ENCODE results near the gene RAPGEFL1.
"Not testable (repeated sequence)": the region's sequence is repeated elsewhere in the genome, so short reads cannot be mapped to it uniquely, and the experiment has no call there.

Gene RAPGEFL1

GRCh38 chr17:40218006-40218739 lies 40.9 kb downstream of the RAPGEFL1 start:
- DNase-seq, result no peak

GRCh38 chr17:40218740-40219593 lies 41.7 kb downstream of the RAPGEFL1 start, which contains the start of gene WIPF2:
TSS of gene WIPF2 (plus strand) at chr17:40219304. CDS start at chr17:40256460, 37,156 bp downstream.
- peak; percentile 89 for DNase-seq

- DNase-seq, result peak; percentile 88
Observed at GRCh38 chr17:40219594-40220338, 42.5 kb downstream of the RAPGEFL1 start.

- no peak for DNase-seq
Observed at GRCh38 chr17:40224718-40225550, 47.7 kb downstream of the RAPGEFL1 start.

- not testable (repeated sequence) for DNase-seq
Observed at GRCh38 chr17:40229146-40229545, 51.9 kb downstream of the RAPGEFL1 start.

DNA sequence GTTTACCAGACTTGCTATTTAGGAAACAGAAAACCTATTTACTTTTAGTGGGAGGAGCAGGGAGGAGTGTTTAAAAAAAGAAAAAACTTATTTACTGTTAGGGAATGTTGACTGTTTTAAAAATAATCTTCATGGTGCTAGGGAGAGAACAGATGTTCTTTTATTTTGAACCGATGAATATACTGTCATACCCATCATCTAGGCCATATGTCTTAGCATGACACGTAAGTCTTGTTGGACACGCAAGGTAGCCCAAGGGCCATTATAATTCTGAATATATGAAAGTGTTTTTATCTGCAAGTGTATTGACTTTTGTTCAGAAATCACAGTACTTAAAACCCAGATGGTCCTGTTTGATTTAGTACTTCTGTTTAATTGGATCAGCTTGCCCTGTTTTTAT lies 53.4 kb downstream of the RAPGEFL1 start:
- no peak for DNase-seq

DNA sequence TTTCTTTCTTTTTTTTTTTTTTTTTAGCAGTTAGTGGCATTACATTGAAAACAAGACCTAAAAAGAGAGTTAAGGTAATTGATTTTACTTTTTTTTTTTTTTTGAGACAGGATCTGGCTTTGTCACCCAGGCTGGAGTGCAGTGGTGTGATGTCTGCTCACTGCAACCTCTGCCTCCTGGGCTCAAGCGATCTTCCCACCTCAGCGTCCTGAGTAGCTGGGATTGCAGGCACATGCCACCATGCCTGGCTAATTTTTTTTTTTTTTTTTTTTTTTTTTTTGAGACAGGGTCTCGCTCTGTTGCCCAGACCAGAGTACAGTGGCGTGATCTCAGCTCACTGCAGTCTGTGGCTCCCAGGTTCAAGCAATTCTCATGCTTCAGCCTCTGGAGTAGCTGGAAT lies 54.7 kb downstream of the RAPGEFL1 start:
- DNase-seq, result not testable (repeated sequence)

DNA sequence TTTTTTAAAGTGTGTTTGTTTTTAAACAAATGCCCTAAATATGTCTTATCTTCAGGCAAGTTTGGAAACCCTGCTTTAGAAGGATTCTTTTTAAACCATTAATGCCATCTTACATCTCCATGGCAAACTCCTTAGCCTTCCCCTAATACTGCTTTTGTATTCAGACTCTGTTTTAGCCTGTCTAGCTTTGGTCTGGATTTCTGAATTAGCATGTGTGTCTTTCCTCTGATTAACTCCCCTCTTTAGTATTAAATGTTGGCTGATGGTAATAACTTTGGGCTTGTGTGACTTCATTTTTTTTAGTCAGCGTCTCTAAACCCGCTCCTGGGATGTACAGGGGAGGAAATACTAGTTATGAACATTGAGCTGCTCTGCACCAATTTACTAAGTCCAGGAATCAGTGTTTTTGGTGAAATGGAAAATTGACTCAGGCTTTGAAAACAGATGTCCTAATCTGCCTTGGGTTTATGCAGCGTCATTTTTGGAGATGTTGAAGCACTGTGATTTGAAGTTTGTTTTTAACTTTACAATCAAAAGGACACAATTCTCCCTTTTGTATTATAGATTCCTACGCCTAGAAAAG lies 64.1 kb downstream of the RAPGEFL1 start:
- DNase-seq, result no peak

- no peak for DNase-seq
Observed at GRCh38 chr17:40242774-40243173, 65.5 kb downstream of the RAPGEFL1 start.

DNA sequence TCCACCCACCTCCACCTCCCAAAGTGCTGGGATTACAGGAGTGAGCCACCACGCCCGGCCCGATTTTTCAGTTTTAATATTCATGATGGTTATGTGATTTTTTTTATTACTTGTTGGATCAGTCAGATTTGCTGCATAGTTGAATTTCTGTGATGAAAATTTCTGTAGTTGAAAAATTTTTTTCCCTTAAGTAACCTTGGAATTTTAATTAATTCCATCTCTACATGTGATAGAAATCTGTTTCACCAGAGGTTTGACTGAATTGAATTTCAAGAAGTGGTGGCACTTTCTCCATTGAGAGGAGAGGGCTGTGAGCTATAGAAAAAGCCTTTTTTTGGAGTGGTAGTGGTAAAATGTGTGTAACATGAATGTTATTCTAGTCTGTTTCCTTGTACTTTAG lies 66.5 kb downstream of the RAPGEFL1 start:
- no peak for DNase-seq

DNA sequence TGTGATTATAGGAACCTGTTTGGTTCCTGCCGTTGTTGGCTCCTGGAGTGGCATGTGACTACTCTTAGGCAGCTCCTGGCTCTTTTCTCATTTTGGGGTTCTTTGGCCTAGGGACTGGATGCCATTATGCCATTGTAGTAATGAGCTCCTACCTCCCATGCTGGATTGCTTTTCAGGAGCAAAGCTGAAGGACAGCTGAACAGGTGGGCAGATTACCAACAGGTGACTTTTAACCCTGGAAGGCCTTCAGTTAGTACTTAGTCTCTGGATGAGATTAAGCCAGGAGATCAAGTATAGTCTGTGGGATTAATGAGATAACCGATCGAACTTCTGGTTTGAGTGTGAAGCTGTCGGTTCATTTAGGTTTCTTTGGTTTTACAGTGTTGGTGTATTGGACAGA lies 67.0 kb downstream of the RAPGEFL1 start:
- no peak for DNase-seq
